A673 (cell line): ENCODE measurements around the gene CDKAL1.

ENCODE experiments used
- CTCF ChIP-seq: fragments of 300-800, 200-600 bp; sonication (generic); conservative IDR thresholded peaks from 2 replicates; pipeline ENCODE4 v1.5.1; 2017; ENCODE audit warnings: low read depth, mild to moderate bottlenecking, antibody characterized with exemption, low read length, moderate library complexity, mixed read lengths
- EZH2 ChIP-seq: fragments of 200-600 bp; sonication (generic); IDR thresholded peaks from 2 replicates; pipeline ENCODE4 v1.6.1; 2017; ENCODE audit warnings: borderline replicate concordance, low read depth, mild to moderate bottlenecking, mixed read lengths, antibody characterized with exemption, low read length; ENCODE audit not compliant: poor library complexity, severe bottlenecking

GRCh38 chr6:20633566-20634340 is 99.5 kb downstream of the CDKAL1 start:
- no peak for TF ChIP-seq CTCF
- TF ChIP-seq EZH2, result no peak
